Spinal cord (tissue), 10 donors: Measurements from ENCODE around the gene RAI14. TPM values are rescaled to one million over a fixed set of nuclear protein-coding genes. Genes with fewer than 3 reads are reported as not detected.
"Not testable (repeated sequence)": the region's sequence is repeated elsewhere in the genome, so short reads cannot be mapped to it uniquely, and the experiment has no call there.

ENCODE experiments used
- DNase-seq, 6 donors: peaks; one replicate each; pipeline versions ENCODE4 v3.0.0 to v3.0.0-alpha.2; 2013 to 2015; ENCODE audit warnings: low spot score in 6 of 6, low read depth in 4 of 6
- H3K27ac ChIP-seq: one replicate; pipeline ENCODE4 v1.5.1; 2013; ENCODE audit warnings: low read depth, low read length, control low read depth
- H3K27me3 ChIP-seq: one replicate; pipeline ENCODE4 v1.6.1; 2013; ENCODE audit warnings: low read length; ENCODE audit not compliant: control insufficient read depth, insufficient read depth
- H3K36me3 ChIP-seq: one replicate; pipeline ENCODE4 v1.6.1; 2013; ENCODE audit warnings: low read length; ENCODE audit not compliant: control insufficient read depth, insufficient read depth
- H3K4me1 ChIP-seq: one replicate; pipeline ENCODE4 v1.6.1; 2013; ENCODE audit warnings: low read length; ENCODE audit not compliant: control insufficient read depth, insufficient read depth
- H3K4me3 ChIP-seq: one replicate; pipeline ENCODE4 v1.5.1; 2013; ENCODE audit warnings: low read depth, low read length, control low read depth
- H3K9me3 ChIP-seq: one replicate; pipeline ENCODE4 v1.6.1; 2013; ENCODE audit warnings: low read length; ENCODE audit not compliant: control insufficient read depth, insufficient read depth
- WGBS: methylation state at CpG from one replicate; pipeline ENCODE4 v1.1.5; 2013; ENCODE audit warnings: missing lambda C conversion rate; ENCODE audit not compliant: insufficient coverage; 5-methylcytosine and 5-hydroxymethylcytosine counted together
- polyA plus RNA-seq, 2 donors: library from polyadenylated mRNA; unstranded; fragments of 120-200 nt; gene quantifications; one replicate each; pipeline ENCODE4 v1.2.1, GENCODE V29; 2013; ENCODE audit not compliant: insufficient read length in 2 of 2
- total RNA-seq, 2 donors: library from RNA; depleted of rRNA in 1 of 2; stranded (reverse); fragments of 120-200 nt in 1 of 2; fragments of >200 nt in 1 of 2; gene quantifications; one replicate each; pipeline versions ENCODE4 v1.2.3 to v1.2.4, GENCODE V29; 2013 to 2014
- donor health status: healthy.

RAI14 gene
- total and polyA plus RNA-seq, 4 donors, result 17.3 to 48.8 (median 26.9) TPM

DNA sequence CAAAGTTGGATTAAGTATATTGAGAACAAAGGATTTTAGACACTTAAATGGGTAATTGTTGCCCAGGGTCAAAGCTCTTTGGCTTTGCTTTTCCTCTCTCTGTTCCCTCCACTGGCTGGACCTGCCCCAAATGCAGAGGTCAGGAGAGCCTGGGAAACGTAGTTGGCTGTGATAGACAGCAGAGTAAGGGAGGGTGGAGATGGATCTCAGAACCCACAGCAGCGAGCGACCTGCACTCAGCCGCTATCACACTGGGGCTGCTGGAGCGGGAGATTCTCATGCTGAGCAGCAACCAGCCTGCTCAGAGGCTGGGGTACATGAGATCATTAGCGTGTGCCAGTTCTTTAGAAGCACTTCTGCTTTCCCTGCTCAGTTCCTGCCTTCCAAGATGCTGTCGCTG is 111.1 kb downstream of the RAI14 start:
- 73% methylated on average over 5 of the region's 7 CpGs for WGBS
- DNase-seq, result peak in 1 of 6 donors; percentile 52

DNA sequence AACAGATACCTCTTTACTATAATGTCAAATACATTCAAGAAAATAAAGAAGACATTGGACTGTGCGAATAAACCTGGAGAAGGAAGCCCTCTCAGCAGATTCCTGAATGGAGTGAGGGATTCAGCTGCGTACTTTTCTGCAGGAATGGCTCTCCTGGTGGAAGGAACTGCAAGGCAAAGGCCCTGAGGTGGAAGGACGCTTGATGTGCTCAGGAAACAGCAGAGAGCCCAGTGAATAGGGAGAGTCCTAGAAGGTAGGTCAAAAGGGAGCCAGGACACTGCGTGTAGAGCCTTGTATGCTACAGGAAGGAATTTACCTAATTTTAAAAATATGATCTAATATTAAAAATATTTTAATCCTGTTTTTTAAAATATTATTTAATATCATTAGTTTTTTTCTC is 114.4 kb downstream of the RAI14 start:
- peaks cover 3% of the 10 kb centered on the region for H3K9me3 ChIP-seq
- no peak overlapping the region for H3K27ac ChIP-seq
- no peak for DNase-seq
- no peaks in the 10 kb centered on the region for H3K27me3 ChIP-seq
- H3K4me1 ChIP-seq, result peaks cover 8% of the 10 kb centered on the region
- H3K4me3 ChIP-seq, result no peak overlapping the region
- 94% methylated on average over 3 of the region's 4 CpGs for WGBS
- peaks cover 5% of the 10 kb centered on the region for H3K36me3 ChIP-seq

More for the DNA sequence above, 111.1 kb downstream of the RAI14 start:
- Histone ChIP-seq H3K4me3 (no peak overlapping the region), H3K4me1 (peaks cover 6% of the 10 kb centered on the region), H3K9me3 (no peaks in the 10 kb centered on the region), H3K36me3 (peaks cover 5% of the 10 kb centered on the region), H3K27me3 (no peaks in the 10 kb centered on the region), H3K27ac (no peak overlapping the region)

DNA sequence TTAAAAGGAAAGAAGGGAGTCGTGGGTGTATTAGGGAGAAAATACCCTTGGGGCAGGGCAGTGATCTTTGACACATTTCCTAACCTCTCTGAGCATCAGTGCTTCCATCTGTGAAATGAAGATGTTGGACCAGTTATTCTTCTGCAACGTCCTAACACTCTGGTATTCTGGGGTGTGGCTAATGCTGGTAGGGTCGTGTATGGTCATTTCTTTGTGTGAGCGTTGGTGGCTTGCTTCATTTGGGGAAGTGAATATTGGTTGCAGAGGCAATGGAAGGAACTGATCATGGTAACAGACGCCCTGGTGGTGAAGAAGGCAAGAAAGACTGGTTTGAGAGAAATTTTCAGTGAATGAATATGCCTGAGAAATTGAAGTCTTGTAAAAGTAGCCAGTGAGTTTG is 114.9 kb downstream of the RAI14 start:
- H3K4me3 ChIP-seq, result no peak overlapping the region
- DNase-seq, result no peak
- 63% methylated on average over 3 of the region's 5 CpGs for WGBS
- peaks cover 8% of the 10 kb centered on the region for H3K4me1 ChIP-seq
- no peaks in the 10 kb centered on the region for H3K27me3 ChIP-seq
- H3K27ac ChIP-seq, result no peak overlapping the region
- peaks cover 3% of the 10 kb centered on the region for H3K9me3 ChIP-seq
- peaks cover 4% of the 10 kb centered on the region for H3K36me3 ChIP-seq

DNA sequence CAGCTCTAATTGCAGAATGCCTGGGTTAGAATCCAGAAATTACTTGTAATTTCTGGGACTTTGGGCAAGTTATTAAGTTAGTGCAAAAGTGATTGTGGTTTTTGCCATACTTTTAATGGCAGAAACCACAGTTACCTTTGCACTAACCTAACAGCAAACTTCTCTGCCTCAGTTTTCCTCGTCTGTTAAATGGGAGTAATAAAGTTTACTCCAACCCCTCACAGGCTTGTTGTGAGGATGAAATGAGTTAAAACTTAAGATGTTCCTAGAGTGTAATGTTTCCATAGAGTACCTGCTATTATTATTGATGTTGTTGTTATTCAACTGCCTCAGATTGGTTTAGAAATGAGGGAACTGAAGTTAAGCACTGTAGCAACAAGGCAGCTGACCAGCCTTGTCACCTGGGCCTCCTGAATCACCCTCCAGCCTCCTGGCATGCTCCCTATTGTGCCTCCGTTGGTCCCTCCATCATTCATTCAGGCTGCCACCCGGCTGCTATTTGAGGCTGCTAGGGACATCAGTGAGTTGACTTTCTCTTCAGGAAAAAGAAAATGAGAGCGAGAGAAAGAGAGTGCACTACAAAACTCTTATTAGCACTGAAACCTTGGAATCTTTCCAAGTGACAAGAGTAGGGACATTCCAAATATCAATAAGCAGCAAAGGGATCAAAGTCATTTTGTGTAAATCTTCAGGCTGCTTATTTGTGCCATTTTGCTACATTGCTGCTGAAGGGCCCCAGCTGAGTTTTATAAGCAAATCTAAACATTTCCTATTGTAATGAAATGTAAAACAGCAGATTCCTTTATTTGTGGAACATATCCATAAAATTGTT is 116.4 kb downstream of the RAI14 start:
- Histone ChIP-seq H3K27me3 (no peaks in the 10 kb centered on the region), H3K9me3 (peaks cover 3% of the 10 kb centered on the region), H3K4me3 (no peak overlapping the region), H3K4me1 (peaks cover 8% of the 10 kb centered on the region), H3K27ac (no peak overlapping the region), H3K36me3 (no peaks in the 10 kb centered on the region)
- no peak for DNase-seq
- WGBS, result no CpG with 5 or more reads among the region's 4 CpGs

DNA sequence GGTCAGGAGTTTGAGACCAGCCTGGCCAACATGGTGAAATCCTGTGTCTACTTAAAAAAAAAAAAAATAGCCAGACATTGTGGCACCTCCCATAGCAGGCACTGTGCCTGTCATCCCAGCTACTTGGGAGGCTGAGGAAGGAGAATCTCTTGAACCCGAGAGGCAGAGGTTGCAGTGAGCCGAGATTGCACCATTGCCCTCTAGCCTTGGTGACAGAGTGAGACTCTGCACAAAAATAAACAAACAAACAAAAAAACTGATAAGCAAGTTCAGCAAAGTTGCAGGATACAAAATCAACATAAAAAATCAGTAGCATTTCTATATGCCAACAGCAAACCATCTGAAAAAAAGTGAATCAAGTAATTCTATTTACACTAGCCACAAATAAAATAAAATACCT is 118.0 kb downstream of the RAI14 start:
- Histone ChIP-seq H3K27ac (no peak overlapping the region), H3K27me3 (no peaks in the 10 kb centered on the region)
- WGBS, result no CpG with 5 or more reads among the region's 2 CpGs

DNA sequence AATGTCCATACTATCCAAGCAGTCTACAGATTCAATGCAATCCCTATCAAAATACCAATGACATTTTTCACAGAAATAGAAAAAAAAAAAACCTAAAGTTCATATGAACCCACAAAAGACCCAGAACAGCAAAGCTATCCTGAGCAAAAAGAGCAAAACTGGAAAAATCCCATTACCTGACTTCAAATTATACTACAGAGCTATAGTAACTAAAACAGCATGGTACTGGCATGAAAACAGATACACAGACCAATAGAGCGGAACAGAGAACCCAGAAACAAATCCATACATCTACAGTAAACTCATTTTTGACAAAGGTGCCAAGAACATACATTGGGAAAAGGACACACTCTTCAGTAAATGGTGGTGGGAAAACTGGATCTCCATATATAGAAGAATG is 118.5 kb downstream of the RAI14 start:
- not testable (repeated sequence) for H3K4me3 ChIP-seq, H3K36me3 ChIP-seq, H3K9me3 ChIP-seq, H3K27me3 ChIP-seq, DNase-seq, H3K27ac ChIP-seq, H3K4me1 ChIP-seq
- no CpG with 5 or more reads among the region's 1 CpG for WGBS

More for the DNA sequence above, 118.0 kb downstream of the RAI14 start:
- Histone ChIP-seq H3K9me3 (peaks cover 3% of the 10 kb centered on the region), H3K36me3 (no peaks in the 10 kb centered on the region), H3K4me3 (no peak overlapping the region), H3K4me1 (peaks cover 2% of the 10 kb centered on the region)
- no peak for DNase-seq

DNA sequence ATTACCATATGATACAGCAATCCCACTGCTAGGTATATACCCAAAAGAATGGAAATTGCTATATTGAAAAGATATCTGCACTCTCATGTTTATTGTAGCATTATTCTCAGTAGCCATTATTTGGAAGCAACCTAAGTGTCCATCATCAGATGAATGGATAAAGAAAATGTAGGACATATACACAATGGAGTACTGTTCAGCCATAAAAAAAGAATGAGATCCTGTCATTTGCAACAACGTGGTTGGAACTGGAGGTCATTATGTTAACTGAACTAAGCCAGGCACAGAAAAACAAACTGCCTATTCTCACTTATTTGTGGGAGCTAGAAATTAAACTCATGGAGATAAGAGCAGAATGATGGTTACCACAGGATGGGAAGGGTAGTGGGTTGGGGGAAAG is 119.8 kb downstream of the RAI14 start:
- no peaks in the 10 kb centered on the region for H3K36me3 ChIP-seq
- H3K27me3 ChIP-seq, result no peaks in the 10 kb centered on the region
- H3K27ac ChIP-seq, result no peak overlapping the region
- H3K4me3 ChIP-seq, result no peak overlapping the region
- WGBS, result no CpG with 5 or more reads among the region's 1 CpG
- DNase-seq, result no peak
- H3K4me1 ChIP-seq, result peaks cover 2% of the 10 kb centered on the region
- H3K9me3 ChIP-seq, result peaks cover 3% of the 10 kb centered on the region

DNA sequence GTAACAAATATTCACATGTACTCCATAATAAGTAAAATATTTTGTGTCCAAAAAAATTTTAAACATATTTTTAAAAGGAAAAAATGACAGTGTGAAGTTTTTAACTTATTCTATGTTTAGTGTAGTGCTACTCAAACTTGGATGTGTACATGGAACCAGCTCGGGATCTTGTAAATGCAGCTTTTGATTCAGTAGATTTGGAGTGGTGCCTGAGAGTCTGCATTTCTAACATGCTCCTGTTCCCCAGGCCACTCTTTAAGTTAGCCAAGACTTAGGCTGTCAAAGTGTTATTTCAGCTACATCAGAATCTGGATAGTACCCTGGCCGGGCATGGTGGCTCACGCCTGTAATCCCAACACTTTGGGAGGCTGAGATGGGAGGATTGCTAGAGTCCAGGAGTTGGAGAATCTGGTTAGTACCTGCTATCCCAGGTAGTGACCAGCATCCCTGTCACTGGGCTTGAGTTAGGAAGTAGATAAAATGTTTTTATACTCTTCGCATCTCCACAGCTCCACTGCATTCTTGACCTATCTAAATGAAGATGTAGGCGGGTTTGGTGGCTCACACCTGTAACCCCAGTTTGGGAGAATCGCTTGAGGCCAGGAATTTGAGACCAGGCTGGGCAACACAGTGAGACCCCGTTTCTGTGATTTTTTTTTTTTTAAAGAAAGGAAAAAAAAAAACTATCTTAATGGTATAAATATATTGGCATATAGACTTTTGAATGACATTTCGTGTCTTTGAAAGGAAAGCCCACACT is 122.1 kb downstream of the RAI14 start:
- H3K9me3 ChIP-seq, result peaks cover 3% of the 10 kb centered on the region
- WGBS, result 91% methylated on average over 3 of the region's 8 CpGs

DNA sequence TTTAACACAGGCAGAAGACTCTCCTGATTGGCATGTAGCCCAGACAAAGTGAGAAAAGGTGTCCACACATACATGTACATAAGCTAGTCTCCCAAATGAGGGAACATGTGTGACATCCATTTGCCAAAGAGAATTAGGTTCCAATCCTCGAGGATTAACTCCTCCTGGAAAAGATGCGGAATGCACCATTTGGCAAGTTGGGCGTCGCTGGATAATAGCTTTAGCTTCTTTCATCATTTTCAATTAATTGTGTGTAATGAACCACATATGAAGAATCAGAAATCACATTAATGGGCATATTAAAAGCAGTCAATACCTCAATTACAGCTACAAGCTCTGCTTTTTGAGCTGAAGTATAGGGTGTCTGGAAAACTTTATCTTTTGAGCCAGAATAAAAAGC is 127.8 kb downstream of the RAI14 start:
- not testable (repeated sequence) for H3K4me3 ChIP-seq, H3K4me1 ChIP-seq, H3K9me3 ChIP-seq, H3K36me3 ChIP-seq, H3K27ac ChIP-seq, H3K27me3 ChIP-seq
- peak in 2 of 6 donors; percentile 38 to 51 for DNase-seq
- WGBS, result no CpG with 5 or more reads among the region's 4 CpGs

More for the DNA sequence above, 122.1 kb downstream of the RAI14 start:
- no peaks in the 10 kb centered on the region for H3K27me3 ChIP-seq
- H3K4me1 ChIP-seq, result no peaks in the 10 kb centered on the region
- no peak overlapping the region for H3K4me3 ChIP-seq
- H3K27ac ChIP-seq, result no peak overlapping the region
- DNase-seq, result no peak
- H3K36me3 ChIP-seq, result no peaks in the 10 kb centered on the region
